RWPE1 (cell line): ENCODE data around the gene CSTF3.

Source experiments
- CTCF ChIA-PET: fragments of 350-600 bp; sonication (Branson Sonifier 250); formaldehyde crosslinking; extraction: SDS; loops from one replicate; lab custom pipeline; 2021; lab: Yijun Ruan, JAX
- POLR2A ChIA-PET: fragments of 400-600 bp; formaldehyde crosslinking; extraction: SDS; loops from one replicate; lab custom pipeline; 2020; ENCODE audit warnings: antibody characterized with exemption; ENCODE audit not compliant: low non-redundant PET; lab: Yijun Ruan, JAX
- DNase-seq: peaks from one replicate; pipeline ENCODE4 v3.0.0; 2012; ENCODE audit warnings: low spot score
- H3K27ac ChIP-seq: fragments of 450-650 bp; 2 replicates; pipeline ENCODE4 v1.5.1; 2017
- CTCF ChIP-seq: fragments of 450-650 bp; conservative IDR thresholded peaks from 2 replicates; pipeline ENCODE4 v1.5.1; 2017; ENCODE audit warnings: low read depth, mild to moderate bottlenecking

The CSTF3 gene

GRCh38 chr11:33110083-33110482 lies 51.2 kb downstream of the CSTF3 start:
- TF ChIP-seq CTCF = no peak
- H3K27ac ChIP-seq = no peak overlapping the region
- ChIA-PET POLR2A (no interaction called here), CTCF (interaction anchor here (0.7 kb wide), 1 partner anchor 12 kb away, joined by 3 read pairs; no protein-coding TSS in a partner anchor)
- DNase-seq = no peak

- H3K27ac ChIP-seq = no peak overlapping the region
- DNase-seq = no peak
- POLR2A ChIA-PET = no interaction called here
- no peak for TF ChIP-seq CTCF
- CTCF ChIA-PET = no interaction called here
These were observed 51.9 kb downstream of the CSTF3 start for GRCh38 chr11:33109294-33109895.

GRCh38 chr11:33103836-33104235 lies 57.4 kb downstream of the CSTF3 start:
- no peak for TF ChIP-seq CTCF
- no peak overlapping the region for H3K27ac ChIP-seq
- CTCF ChIA-PET = no interaction called here
- POLR2A ChIA-PET = no interaction called here
- DNase-seq = no peak

GRCh38 chr11:33094157-33094556 lies 67.1 kb downstream of the CSTF3 start:
- TF ChIP-seq CTCF = no peak
- no peak for DNase-seq
- CTCF ChIA-PET = interaction anchor here (0.7 kb wide), 2 partner anchors 33 to 373 kb away, joined by 3 read pairs; no protein-coding TSS in a partner anchor
- H3K27ac ChIP-seq = no peak overlapping the region
- POLR2A ChIA-PET = no interaction called here

- POLR2A ChIA-PET = no interaction called here
- TF ChIP-seq CTCF = 0 out of 2 replicates have a peak, but pooled peaks have one; percentile 14
- DNase-seq = peak; percentile 11
- CTCF ChIA-PET = interaction anchor here (0.7 kb wide), 1 partner anchor 15 kb away, joined by 7 read pairs; no protein-coding TSS in a partner anchor
- H3K27ac ChIP-seq = no peak overlapping the region
These were observed 71.5 kb downstream of the CSTF3 start for GRCh38 chr11:33089776-33090175.

- no peak overlapping the region for H3K27ac ChIP-seq
- no peak for TF ChIP-seq CTCF
- ChIA-PET POLR2A (no interaction called here), CTCF (interaction anchor here (1.2 kb wide), 1 partner anchor 20 kb away, joined by 3 read pairs; no protein-coding TSS in a partner anchor)
- no peak for DNase-seq
These were observed 75.3 kb downstream of the CSTF3 start for GRCh38 chr11:33086017-33086416.
